Mesenchymal stem cell (in vitro differentiated cells and primary cell): ENCODE measurements around the gene PVALB.

ENCODE experiments used
- DNase-seq: peaks from one replicate; pipeline ENCODE4 v3.0.0-alpha.2; 2013
- H2AFZ ChIP-seq: one replicate; pipeline ENCODE4 v1.6.1; 2013; ENCODE audit warnings: low read depth, mild to moderate bottlenecking, control low read depth, inconsistent platforms, low read length, moderate library complexity
- H2AK5ac ChIP-seq: 2 replicates; pipeline ENCODE4 v1.6.1; 2013; ENCODE audit warnings: low read length, moderate library complexity, mild to moderate bottlenecking, inconsistent platforms; ENCODE audit not compliant: severe bottlenecking
- H2BK120ac ChIP-seq: one replicate; pipeline ENCODE4 v1.6.1; 2013; ENCODE audit warnings: low read depth, mild to moderate bottlenecking, inconsistent platforms, low read length, moderate library complexity
- H2BK12ac ChIP-seq, 2 experiments: one replicate each; pipeline ENCODE4 v1.6.1; 2013; ENCODE audit warnings: inconsistent platforms in 2 of 2, low read length in 2 of 2, mild to moderate bottlenecking in 2 of 2, moderate library complexity in 2 of 2, control low read depth in 1 of 2
- H2BK15ac ChIP-seq: one replicate; pipeline ENCODE4 v1.6.1; 2013; ENCODE audit warnings: mild to moderate bottlenecking, low read depth, inconsistent platforms; ENCODE audit not compliant: poor library complexity, severe bottlenecking
- H2BK5ac ChIP-seq: 2 replicates; pipeline ENCODE4 v1.6.1; 2013; ENCODE audit warnings: low read depth, mild to moderate bottlenecking, low read length, control low read depth, inconsistent platforms; ENCODE audit not compliant: poor library complexity, severe bottlenecking
- H3K14ac ChIP-seq, 2 experiments: one replicate each; pipeline ENCODE4 v1.6.1; 2013; ENCODE audit warnings: inconsistent platforms in 2 of 2, low read length in 2 of 2, control low read depth in 1 of 2, mild to moderate bottlenecking in 1 of 2, moderate library complexity in 1 of 2
- H3K18ac ChIP-seq, 2 experiments: one replicate each; pipeline ENCODE4 v1.6.1; 2013; ENCODE audit warnings: inconsistent platforms in 2 of 2, low read length in 2 of 2, control low read depth in 1 of 2, low read depth in 1 of 2, mild to moderate bottlenecking in 1 of 2
- H3K23ac ChIP-seq, 2 experiments: one replicate each; pipeline ENCODE4 v1.6.1; 2013; ENCODE audit warnings: inconsistent platforms in 2 of 2, low read length in 2 of 2, mild to moderate bottlenecking in 2 of 2, moderate library complexity in 2 of 2, control low read depth in 1 of 2
- H3K27ac ChIP-seq: 2 replicates; pipeline ENCODE4 v1.5.1; 2013; ENCODE audit warnings: mild to moderate bottlenecking, moderate library complexity, low read length, control low read depth, inconsistent platforms; ENCODE audit not compliant: poor library complexity, severe bottlenecking
- H3K27me3 ChIP-seq, 2 experiments: 2 replicates each; pipeline versions ENCODE4 v1.6.1 to v1.7.0; 2013; ENCODE audit warnings: low read length in 2 of 2, mild to moderate bottlenecking in 2 of 2, moderate library complexity in 2 of 2, control low read depth in 1 of 2, inconsistent platforms in 1 of 2; ENCODE audit not compliant: control insufficient read depth in 1 of 2, insufficient read depth in 1 of 2
- H3K36me3 ChIP-seq, 2 experiments: 2 replicates each; pipeline versions ENCODE4 v1.6.1 to v1.7.0; 2013; ENCODE audit warnings: low read length in 2 of 2, control low read depth in 1 of 2, inconsistent platforms in 1 of 2, low read depth in 1 of 2, mild to moderate bottlenecking in 1 of 2; ENCODE audit not compliant: insufficient read depth in 2 of 2, control insufficient read depth in 1 of 2
- H3K4ac ChIP-seq, 2 experiments: one replicate each; pipeline ENCODE4 v1.6.1; 2013; ENCODE audit warnings: inconsistent platforms in 2 of 2, low read length in 2 of 2, mild to moderate bottlenecking in 2 of 2, moderate library complexity in 2 of 2, control low read depth in 1 of 2, low read depth in 1 of 2
- H3K4me1 ChIP-seq: 2 replicates; pipeline ENCODE4 v1.6.1; 2013; ENCODE audit warnings: low read depth, low read length, control low read depth; ENCODE audit not compliant: control insufficient read depth, insufficient read depth
- H3K4me2 ChIP-seq: 2 replicates; pipeline ENCODE4 v1.6.1; 2013; ENCODE audit warnings: low read length, mild to moderate bottlenecking, inconsistent platforms; ENCODE audit not compliant: poor library complexity, severe bottlenecking
- H3K4me3 ChIP-seq, 2 experiments: 2 replicates each; pipeline versions ENCODE4 v1.5.1 to v1.7.0; 2013; ENCODE audit warnings: low read length in 2 of 2, mild to moderate bottlenecking in 2 of 2, control low read depth in 1 of 2, low read depth in 1 of 2; ENCODE audit not compliant: insufficient read depth in 1 of 2
- H3K79me1 ChIP-seq: replicated peaks from 2 replicates; pipeline ENCODE4 v1.6.1; 2013; ENCODE audit warnings: mild to moderate bottlenecking, control low read depth, low read length, inconsistent platforms; ENCODE audit not compliant: poor library complexity, severe bottlenecking
- H3K9ac ChIP-seq: 2 replicates; pipeline ENCODE4 v1.7.0; 2013; ENCODE audit warnings: mild to moderate bottlenecking, low read length, moderate library complexity
- H3K9me3 ChIP-seq: 2 replicates; pipeline ENCODE4 v1.7.0; 2013; ENCODE audit warnings: mild to moderate bottlenecking, low read length; ENCODE audit not compliant: control insufficient read depth
- H4K8ac ChIP-seq: one replicate; pipeline ENCODE4 v1.6.1; 2013; ENCODE audit warnings: inconsistent platforms, mild to moderate bottlenecking, low read length, moderate library complexity
- H4K91ac ChIP-seq: one replicate; pipeline ENCODE4 v1.6.1; 2013; ENCODE audit warnings: mild to moderate bottlenecking, low read length, inconsistent platforms
- WGBS: methylation state at CpG from one replicate; pipeline ENCODE4 v1.1.7; 2013; ENCODE audit warnings: mixed read lengths; 5-methylcytosine and 5-hydroxymethylcytosine counted together

Gene PVALB

DNA sequence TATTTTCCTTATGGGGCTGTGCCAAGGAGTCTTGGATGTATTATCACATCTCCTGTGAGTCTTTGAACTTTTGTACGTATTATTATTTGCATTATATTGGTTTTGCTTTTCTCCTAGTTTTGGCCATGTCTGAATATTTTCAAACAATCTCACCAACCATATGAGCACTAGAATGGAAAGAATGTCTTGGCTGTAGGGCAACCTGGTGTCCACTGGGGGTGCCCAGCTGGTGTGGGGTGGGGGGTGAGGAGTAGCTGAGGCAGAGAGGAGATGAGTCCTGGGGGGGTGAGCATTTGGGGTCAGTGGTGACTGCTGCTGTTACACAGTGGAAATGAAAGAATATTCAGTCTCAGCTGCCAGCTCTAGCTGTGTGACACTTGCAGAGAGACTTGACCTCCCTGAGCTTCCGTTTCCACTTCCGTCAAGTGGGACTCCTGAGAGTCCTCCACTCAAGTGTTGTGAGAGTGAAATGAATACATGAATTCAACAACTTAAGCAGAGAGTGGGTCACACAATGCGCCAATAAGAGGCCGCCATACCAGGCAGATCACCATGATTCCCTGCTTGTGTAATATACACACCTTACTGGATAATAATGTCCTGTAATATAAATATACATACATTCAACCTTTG is 12.7 kb upstream of the PVALB start:
- Histone ChIP-seq H4K8ac (no peak overlapping the region), H2BK5ac (no peak overlapping the region), H3K4ac (no peak overlapping the region), H3K23ac (no peak overlapping the region), H3K4me3 (no peak overlapping the region), H3K27me3 (peaks cover 48 to 81% of the 10 kb centered on the region in 2 experiments), H2BK120ac (no peak overlapping the region), H3K18ac (no peak overlapping the region), H3K14ac (no peak overlapping the region), H3K79me1 (no peaks in the 10 kb centered on the region), H3K9ac (no peak overlapping the region), H3K4me1 (no peaks in the 10 kb centered on the region), H3K27ac (no peak overlapping the region), H2BK12ac (no peak overlapping the region), H2BK15ac (no peak overlapping the region), H3K9me3 (no peaks in the 10 kb centered on the region), H2AFZ (no peak overlapping the region), H2AK5ac (no peak overlapping the region), H3K4me2 (no peak overlapping the region), H3K36me3 (no peaks in the 10 kb centered on the region), H4K91ac (no peak overlapping the region)
- WGBS = 88% methylated on average over 2 of the region's 5 CpGs
- no peak for DNase-seq

DNA sequence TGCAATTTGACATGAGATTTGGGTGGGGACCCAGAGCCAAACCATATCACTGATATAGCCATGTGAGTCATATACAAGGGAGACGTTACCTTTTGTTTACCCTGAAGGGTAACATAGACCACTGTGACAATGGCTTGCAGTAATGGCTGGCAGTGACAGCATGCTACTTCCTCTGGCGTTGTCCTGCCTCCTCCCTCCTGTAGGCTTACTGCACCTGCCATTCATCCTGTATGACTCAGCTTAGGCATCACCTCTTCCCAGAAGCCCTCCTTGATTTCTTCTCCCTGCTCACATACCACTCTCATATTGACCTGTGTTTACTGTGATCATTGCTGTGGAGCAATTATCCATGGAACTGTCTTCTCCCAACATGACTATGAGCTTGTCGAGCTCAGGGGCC is 12.0 kb upstream of the PVALB start:
- 69% methylated on average over 3 of the region's 3 CpGs for WGBS
- no peak overlapping the region for H2BK5ac ChIP-seq
- no peaks in the 10 kb centered on the region for H3K4me1 ChIP-seq
- H3K18ac ChIP-seq = no peak overlapping the region
- H3K4me3 ChIP-seq = no peak overlapping the region
- peaks cover 51 to 85% of the 10 kb centered on the region in 2 experiments for H3K27me3 ChIP-seq
- H3K36me3 ChIP-seq = no peaks in the 10 kb centered on the region
- no peak overlapping the region for H3K9ac ChIP-seq
- H2BK12ac ChIP-seq = no peak overlapping the region
- H3K4me2 ChIP-seq = no peak overlapping the region
- H2AFZ ChIP-seq = no peak overlapping the region
- no peak overlapping the region for H2AK5ac ChIP-seq
- H3K27ac ChIP-seq = no peak overlapping the region
- no peak overlapping the region for H4K91ac ChIP-seq
- no peak overlapping the region for H3K23ac ChIP-seq
- no peaks in the 10 kb centered on the region for H3K9me3 ChIP-seq
- H2BK120ac ChIP-seq = no peak overlapping the region
- no peak overlapping the region for H2BK15ac ChIP-seq
- DNase-seq = no peak
- H3K14ac ChIP-seq = no peak overlapping the region
- no peak overlapping the region for H4K8ac ChIP-seq
- H3K79me1 ChIP-seq = no peaks in the 10 kb centered on the region
- H3K4ac ChIP-seq = no peak overlapping the region

DNA sequence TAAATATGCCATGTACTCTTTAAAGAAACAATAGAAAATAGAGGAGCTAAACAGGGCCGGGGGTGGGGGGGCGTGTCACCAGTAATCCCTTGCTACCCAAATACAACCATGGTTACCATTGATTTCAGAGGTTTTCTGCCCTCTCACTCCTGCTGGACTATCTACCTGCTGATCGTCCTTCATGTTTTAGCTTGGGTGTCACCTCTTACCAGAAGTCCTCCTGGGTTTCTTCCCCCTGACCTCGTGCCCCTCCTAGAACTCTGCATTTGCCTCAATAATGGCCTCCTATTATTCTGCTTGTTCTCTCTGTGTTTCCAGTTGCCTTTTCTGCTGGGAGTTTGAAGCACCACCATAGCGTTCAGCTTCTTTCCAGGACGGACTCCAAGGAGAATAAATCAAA is 9.4 kb upstream of the PVALB start:
- H2BK15ac ChIP-seq = no peak overlapping the region
- H2AFZ ChIP-seq = no peak overlapping the region
- no peak overlapping the region for H3K4ac ChIP-seq
- H3K23ac ChIP-seq = no peak overlapping the region
- no peak overlapping the region for H3K18ac ChIP-seq
- H3K27ac ChIP-seq = no peak overlapping the region
- H2BK120ac ChIP-seq = no peak overlapping the region
- DNase-seq = no peak
- no peaks in the 10 kb centered on the region for H3K9me3 ChIP-seq
- no peak overlapping the region for H2BK5ac ChIP-seq
- H3K27me3 ChIP-seq = peaks cover 50 to 97% of the 10 kb centered on the region in 2 experiments
- H3K36me3 ChIP-seq = no peaks in the 10 kb centered on the region
- H3K9ac ChIP-seq = no peak overlapping the region
- H4K8ac ChIP-seq = no peak overlapping the region
- no peak overlapping the region for H3K14ac ChIP-seq
- 84% methylated on average over 6 of the region's 6 CpGs for WGBS
- H3K4me1 ChIP-seq = peaks cover 11% of the 10 kb centered on the region
- H4K91ac ChIP-seq = no peak overlapping the region
- no peak overlapping the region for H3K4me3 ChIP-seq
- no peak overlapping the region for H2AK5ac ChIP-seq
- H3K79me1 ChIP-seq = no peaks in the 10 kb centered on the region
- no peak overlapping the region for H3K4me2 ChIP-seq
- no peak overlapping the region for H2BK12ac ChIP-seq

DNA sequence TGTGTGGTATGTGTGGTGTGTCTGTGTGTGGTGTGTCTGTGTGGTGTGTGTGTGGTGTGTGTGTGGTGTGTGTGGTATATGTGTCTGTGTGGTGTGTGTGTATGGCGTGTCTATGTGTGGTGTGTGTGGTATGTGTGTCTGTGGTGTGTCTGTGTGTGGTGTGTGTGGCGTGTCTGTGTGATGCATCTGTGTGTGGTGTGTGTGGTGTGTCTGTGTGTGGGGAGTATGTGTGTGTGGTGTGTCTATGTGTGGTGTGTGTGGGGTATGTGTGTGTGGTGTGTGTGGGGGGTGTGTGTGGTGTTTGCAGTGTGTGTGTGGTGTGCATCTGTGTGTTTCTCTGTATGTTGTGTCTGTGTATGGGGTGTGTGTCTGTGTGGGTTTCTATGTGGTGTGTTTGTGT is 7.8 kb upstream of the PVALB start:
- no peak overlapping the region for H3K18ac ChIP-seq

More for the DNA sequence above, 7.8 kb upstream of the PVALB start:
- no peak overlapping the region for H3K9ac ChIP-seq
- no peak overlapping the region for H2BK5ac ChIP-seq
- no peak for DNase-seq
- no peak overlapping the region for H3K4me2 ChIP-seq
- H4K8ac ChIP-seq = no peak overlapping the region
- 92% methylated on average over 2 of the region's 2 CpGs for WGBS
- H4K91ac ChIP-seq = peak overlapping the region; percentile 63
- H3K4ac ChIP-seq = no peak overlapping the region
- H2BK120ac ChIP-seq = no peak overlapping the region
- no peaks in the 10 kb centered on the region for H3K9me3 ChIP-seq
- no peak overlapping the region for H2AFZ ChIP-seq
- no peak overlapping the region for H3K27ac ChIP-seq
- no peak overlapping the region for H2BK12ac ChIP-seq
- H3K14ac ChIP-seq = peak overlapping the region in 1 of 2 experiments; percentile 77
- peak overlapping the region in 1 of 2 experiments; percentile 14 for H3K4me3 ChIP-seq
- H3K79me1 ChIP-seq = no peaks in the 10 kb centered on the region
- H2BK15ac ChIP-seq = no peak overlapping the region
- H3K27me3 ChIP-seq = peaks cover 52 to 97% of the 10 kb centered on the region in 2 experiments
- H3K36me3 ChIP-seq = no peaks in the 10 kb centered on the region
- no peak overlapping the region for H2AK5ac ChIP-seq
- H3K23ac ChIP-seq = no peak overlapping the region
- peaks cover 11% of the 10 kb centered on the region for H3K4me1 ChIP-seq
